GM18507 (cell line): Measurements from ENCODE around the gene MED19.

Experiments used
- DNase-seq: peaks from one replicate; pipeline ENCODE4 v3.0.0; 2011; ENCODE audit warnings: low read depth; ENCODE audit not compliant: insufficient read length; ENCODE audit errors: extremely low spot score
- FAIRE-seq: peaks from 2 replicates; lab custom pipeline; 2011; peaks lifted over from hg19 to GRCh38; lab: Jason Lieb, UNC

MED19 gene

GRCh38 chr11:57657194-57658022 lies 54.6 kb downstream of the MED19 start, which contains the start of gene CLP1:
Gene CLP1, plus strand, starts transcription at chr11:57657762. Its CDS starts 1,715 bp downstream, at chr11:57659477.
- peak; percentile 91 for DNase-seq
- peak; percentile 98 for FAIRE-seq

GRCh38 chr11:57656885-57657193 lies 55.2 kb downstream of the MED19 start:
- FAIRE-seq = no peak
- no peak for DNase-seq
